ENCODE measurements around the gene WASL.
"Not testable (repeated sequence)": the region's sequence is repeated elsewhere in the genome, so short reads cannot be mapped to it uniquely, and the experiment has no call there.

WASL gene

GRCh38 chr7:123748734-123749536, at the start of gene WASL:
Gene WASL (minus strand): TSS chr7:123749003. CDS start chr7:123748734, 269 bp downstream.
- peak; percentile 82 for DNase-seq (ENCODE audit: low read depth)

DNA sequence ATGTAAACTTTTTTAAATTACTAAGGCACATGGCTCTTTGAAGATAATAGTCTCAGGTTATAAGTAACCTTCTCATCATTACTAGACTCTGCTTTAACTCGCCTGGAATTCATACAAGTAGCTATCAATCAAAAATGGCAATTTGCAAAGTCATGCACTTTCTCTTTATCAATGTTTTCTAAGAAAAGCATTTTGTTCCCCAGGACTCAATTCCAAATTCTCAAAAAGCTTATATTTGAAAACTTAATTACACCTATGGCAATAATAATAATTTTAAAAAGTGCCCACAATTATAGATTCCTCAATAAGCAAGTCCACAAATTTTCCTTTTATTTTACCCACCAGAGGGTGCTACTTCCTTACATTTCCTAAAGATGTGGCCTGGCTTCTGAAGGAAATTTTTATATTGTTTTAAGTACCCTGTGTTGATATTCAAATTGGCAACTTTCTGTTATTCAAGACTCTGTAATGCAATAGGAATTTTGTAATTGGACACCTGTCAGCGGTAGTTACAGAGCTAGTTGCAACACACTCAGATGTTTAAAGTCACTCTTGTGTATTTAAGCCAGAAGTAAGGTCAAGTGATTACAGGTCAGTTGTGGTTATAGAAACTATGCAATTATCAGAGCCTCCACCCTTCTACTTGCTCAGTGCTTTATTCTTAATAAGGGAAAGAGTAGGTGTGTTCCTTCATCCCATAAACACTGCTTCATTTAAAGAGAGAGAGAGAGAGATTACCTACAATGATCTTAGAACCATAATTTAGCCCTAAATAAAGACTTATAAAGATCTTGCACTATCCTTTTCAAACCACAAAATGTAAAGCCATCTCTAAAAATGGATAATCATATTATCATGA, 49.1 kb upstream of the WASL start:
- DNase-seq (ENCODE audit: low read depth): peak; percentile 85

DNA sequence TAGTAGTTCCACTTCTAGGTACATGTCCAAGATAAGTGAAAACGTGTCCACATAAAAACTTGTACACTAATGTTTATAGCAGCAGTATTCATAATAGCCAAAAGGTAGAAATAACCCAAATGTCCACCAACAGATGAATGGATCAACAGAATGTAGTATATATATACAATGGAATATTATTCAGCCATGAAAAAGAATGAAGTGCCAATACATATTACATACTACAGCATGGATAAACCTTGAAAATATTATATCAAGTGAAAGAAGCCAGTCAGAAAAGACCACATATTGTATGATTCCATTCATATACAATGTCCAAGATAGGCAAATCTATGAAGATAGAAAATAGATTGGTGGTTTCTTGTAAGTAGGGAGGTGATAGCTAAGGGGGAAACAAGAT, 47.8 kb upstream of the WASL start:
- no peak for DNase-seq (ENCODE audit: low read depth)

DNA sequence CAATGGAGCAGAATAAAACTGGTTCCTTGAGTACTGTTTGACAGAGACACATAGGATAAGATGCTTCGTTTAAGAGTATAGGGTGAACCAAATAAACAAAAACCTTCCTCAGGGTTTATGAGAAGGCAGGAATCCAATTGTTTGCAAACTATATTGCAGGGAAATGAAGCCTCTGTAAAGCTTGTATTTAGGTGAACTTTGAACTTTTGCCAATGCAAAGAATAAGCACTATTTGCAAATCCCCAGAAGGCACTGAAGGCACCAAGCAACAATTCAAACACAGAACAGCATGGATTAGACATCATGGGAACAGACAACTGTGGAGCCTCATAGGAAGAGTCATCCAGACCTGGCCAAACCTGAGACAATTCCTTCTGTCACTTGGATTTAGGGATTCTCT, 47.1 kb upstream of the WASL start:
- DNase-seq (ENCODE audit: low read depth): no peak

DNA sequence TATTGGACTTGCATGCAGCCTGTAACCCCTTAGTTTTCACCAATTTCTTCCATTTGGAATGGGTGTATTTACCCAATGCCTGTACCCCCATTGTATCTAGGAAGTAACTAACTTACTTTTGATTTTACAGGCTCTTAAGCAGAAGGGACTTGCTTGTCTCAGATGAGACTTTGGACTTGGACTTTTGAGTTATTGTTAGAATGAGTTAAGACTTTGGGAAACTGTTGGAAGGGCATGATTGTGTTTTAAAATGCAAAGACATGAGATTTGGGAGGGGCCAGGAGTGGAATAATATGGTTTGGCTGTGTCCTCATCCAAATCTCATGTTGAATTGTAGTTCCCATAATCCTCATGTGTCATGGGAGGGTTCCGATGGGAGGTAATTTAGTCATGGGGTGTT, 46.3 kb upstream of the WASL start:
- not testable (repeated sequence) for DNase-seq (ENCODE audit: low read depth)

DNA sequence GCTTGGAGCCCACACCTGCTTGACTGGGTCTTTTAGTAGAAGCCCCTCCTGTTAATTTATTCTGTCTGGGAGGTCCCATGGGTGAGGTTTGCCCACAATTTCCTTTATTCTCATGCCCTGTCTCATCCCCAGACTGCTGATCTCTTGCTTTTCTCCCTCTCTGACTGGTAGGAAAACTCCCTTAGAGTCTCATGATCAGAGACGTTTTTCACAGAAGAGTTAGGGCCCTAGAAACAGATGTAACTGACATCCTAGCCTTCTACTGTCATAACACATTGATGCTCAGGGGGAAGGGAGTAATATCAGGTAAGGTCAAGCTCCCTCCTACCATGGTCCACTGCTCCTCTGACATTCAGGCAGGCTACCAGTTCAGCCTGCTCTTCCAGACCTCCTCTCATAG, 43.7 kb upstream of the WASL start:
- DNase-seq (ENCODE audit: low read depth): no peak

- DNase-seq (ENCODE audit: low read depth): no peak
Observed at GRCh38 chr7:123791001-123791400, 42.2 kb upstream of the WASL start.

- DNase-seq (ENCODE audit: low read depth): no peak
Observed at GRCh38 chr7:123789817-123790216, 41.0 kb upstream of the WASL start.

DNA sequence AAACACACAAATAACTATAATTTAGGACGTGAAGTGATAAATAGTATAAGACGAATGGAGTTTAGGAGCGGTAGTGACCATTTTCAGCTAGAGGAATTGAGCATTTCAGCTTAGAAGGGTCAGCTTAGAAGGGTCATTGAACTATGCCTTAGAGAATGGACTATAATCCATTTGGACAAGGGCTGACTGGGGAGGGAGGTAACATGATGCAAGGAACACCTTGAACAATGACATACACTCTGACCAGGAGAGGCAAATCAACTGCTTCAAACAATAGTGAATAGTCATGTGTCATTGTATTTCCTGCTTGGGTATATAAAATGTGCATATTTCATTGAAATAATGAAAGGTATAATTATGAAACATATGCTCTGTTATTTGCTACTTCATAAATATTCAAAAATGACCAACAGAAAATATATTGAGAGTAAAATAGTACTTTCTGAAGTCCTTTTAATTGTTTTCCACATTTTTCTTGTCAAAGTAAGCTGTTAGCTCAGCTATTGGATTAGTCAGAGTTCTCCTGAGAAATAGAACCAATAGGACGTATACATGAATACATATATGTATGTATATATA, 40.5 kb upstream of the WASL start:
- no peak for DNase-seq (ENCODE audit: low read depth)

DNA sequence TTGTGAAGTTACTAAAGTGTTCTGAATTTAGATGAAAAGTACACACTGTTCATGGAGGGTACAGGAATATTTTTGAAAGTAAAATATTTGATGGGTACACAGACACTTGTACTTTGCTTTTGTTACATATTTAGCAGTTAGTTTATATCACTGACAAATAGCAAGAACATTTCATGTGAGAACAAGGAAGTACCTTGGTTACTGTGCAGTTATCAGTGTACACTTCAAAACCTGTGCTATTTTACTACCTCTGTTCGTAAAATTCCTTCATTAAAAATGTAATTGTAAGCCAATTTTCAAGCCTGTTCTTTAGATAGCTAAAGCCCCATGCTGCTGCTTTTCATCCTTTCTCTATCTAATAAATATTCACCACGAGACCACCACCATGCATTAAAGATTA, 39.8 kb upstream of the WASL start:
- DNase-seq (ENCODE audit: low read depth): no peak

- DNase-seq (ENCODE audit: low read depth): peak; percentile 46
Observed at GRCh38 chr7:123787220-123788007, 38.6 kb upstream of the WASL start.

DNA sequence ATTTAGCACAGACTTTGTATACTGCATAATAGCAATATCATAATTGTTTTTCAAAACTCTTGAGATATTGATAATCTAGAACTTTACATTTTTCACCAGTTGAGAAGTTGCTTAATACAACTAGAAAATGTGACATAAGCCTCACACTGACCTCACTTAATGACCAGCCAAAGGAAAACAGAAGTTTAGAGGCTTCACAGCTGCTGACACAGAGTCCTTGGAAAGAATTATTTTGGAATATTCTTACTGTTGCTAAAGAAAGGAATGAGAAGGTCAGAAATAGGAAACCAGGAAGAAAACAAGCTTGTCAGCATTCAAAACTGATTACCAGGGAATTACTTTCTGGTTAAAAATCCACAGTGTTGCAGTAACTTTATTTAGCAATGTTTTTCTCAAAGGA, 35.5 kb upstream of the WASL start:
- DNase-seq (ENCODE audit: low read depth): peak; percentile 50

- DNase-seq (ENCODE audit: low read depth): no peak
Observed at GRCh38 chr7:123783820-123784219, 35.0 kb upstream of the WASL start.

- no peak for DNase-seq (ENCODE audit: low read depth)
Observed at GRCh38 chr7:123782071-123782798, 33.4 kb upstream of the WASL start.

DNA sequence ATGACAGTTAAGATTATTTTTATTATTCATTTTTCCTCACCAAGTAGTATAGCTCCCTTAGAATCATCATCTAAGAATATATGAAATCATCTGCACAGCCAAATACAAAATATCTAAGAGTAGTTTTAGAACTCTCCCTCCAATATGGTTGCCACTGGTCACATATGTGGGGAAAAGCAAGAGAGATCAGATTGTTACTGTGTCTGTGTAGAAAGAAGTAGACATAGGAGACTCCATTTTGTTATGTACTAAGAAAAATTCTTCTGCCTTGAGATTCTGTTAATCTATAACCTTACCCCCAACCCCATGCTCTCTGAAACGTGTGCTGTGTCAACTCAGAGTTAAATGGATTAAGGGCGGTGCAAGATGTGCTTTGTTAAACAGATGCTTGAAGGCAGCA, 31.7 kb upstream of the WASL start:
- DNase-seq (ENCODE audit: low read depth): not testable (repeated sequence)

GRCh38 chr7:123774496-123774895, 25.7 kb upstream of the WASL start:
- no peak for DNase-seq (ENCODE audit: low read depth)

DNA sequence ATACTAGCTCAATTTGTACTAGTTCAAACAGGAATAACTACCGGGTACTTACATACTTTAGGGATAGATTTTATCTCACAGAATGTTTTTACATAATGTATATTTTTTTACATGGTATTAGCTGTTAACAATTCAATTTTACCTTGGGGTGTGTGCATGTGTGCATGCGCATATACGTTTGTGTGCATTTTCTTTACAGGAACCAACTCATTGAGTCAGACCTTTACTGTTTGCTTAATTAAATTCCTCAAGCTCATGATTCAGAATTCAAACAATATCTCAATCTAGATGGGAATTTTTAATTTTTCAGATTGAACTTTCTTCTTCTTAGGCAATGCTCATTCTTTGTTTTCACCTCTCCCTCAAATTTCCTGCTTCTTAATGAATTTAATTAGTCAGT, 24.7 kb upstream of the WASL start:
- DNase-seq (ENCODE audit: low read depth): no peak

- DNase-seq (ENCODE audit: low read depth): no peak
Observed at GRCh38 chr7:123772652-123773051, 23.8 kb upstream of the WASL start.

- no peak for DNase-seq (ENCODE audit: low read depth)
Observed at GRCh38 chr7:123771846-123772245, 23.0 kb upstream of the WASL start.

DNA sequence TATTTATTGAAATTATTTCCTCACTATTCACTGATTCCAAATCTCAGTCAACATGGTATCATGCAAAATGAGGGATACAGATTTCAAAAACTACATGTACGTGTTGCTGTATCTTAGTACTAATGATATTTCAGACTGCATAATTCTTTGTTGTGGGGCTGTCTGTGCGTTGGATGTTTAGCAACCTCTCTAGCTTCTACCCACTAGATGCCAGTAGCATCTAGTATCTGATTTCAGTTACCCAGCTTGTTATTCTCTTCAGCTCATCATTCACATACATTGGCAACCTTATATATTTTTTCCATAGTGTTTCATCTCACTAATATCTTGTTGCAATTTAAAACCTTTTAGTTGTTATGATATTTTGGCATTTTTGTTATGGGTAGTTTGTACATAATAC, 22.5 kb upstream of the WASL start:
- DNase-seq (ENCODE audit: low read depth): no peak

DNA sequence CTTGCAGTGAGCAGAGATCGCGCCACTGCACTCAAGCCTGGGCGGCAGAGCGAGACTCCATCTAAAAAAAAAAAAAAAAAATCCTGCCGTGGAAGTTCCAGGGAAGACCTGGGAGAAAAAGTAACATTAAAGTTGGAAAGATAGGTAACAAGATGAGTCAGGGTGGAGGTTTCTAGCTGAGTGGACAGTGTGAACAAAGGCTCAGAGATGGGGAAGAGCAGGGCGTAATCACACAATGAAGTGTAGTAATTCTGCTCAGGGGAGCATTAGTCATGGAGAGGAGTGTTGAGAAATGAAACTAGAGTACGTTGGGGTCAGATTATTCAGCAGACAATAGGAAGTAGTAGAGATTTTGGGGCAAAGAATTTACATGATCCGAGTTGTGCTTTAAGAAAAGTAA, 21.6 kb upstream of the WASL start:
- peak; percentile 88 for DNase-seq (ENCODE audit: low read depth)

All from amniotic epithelial cell (primary cell).